BLaER1 treated with 17β-estradiol and CSF1 and Interleukin-3, amounts not matched to agents 10 nM and 100 nM (cell line): Measurements from ENCODE around the gene MROH8.

Experiments
- H3K27ac ChIP-seq, 11 experiments: shearing (Covaris generic); formaldehyde crosslinking; 2 replicates each; pipeline ENCODE4 v1.8.1; 2022
- H3K27me3 ChIP-seq, 11 experiments: shearing (Covaris generic); formaldehyde crosslinking; 2 replicates each; pipeline ENCODE4 v1.8.1; 2022
- H3K36me3 ChIP-seq, 11 experiments: shearing (Covaris generic); formaldehyde crosslinking; 2 replicates each; pipeline ENCODE4 v1.8.1; 2022
- H3K4me1 ChIP-seq, 10 experiments: shearing (Covaris generic); formaldehyde crosslinking; 2 replicates each; pipeline ENCODE4 v1.8.1; 2022
- H3K4me2 ChIP-seq, 11 experiments: shearing (Covaris generic); formaldehyde crosslinking; 2 replicates each; pipeline ENCODE4 v1.8.1; 2022
- H3K4me3 ChIP-seq, 10 experiments: shearing (Covaris generic); formaldehyde crosslinking; 2 replicates each; pipeline ENCODE4 v1.8.1; 2022
- H3K9ac ChIP-seq, 11 experiments: shearing (Covaris generic); formaldehyde crosslinking; 2 replicates each; pipeline ENCODE4 v1.8.1; 2022
- H3K9me3 ChIP-seq, 11 experiments: shearing (Covaris generic); formaldehyde crosslinking; replicated peaks in 1 of 11; 2 replicates each; pipeline ENCODE4 v1.8.1; 2022
- H4K20me1 ChIP-seq, 11 experiments: shearing (Covaris generic); formaldehyde crosslinking; 2 replicates each; pipeline ENCODE4 v1.8.1; 2022
- Cebpa-rat ChIP-seq, 11 experiments: shearing (Covaris generic); IDR thresholded peaks; 2 replicates each; pipeline ENCODE4 v1.8.1; 2022

The MROH8 gene

GRCh38 chr20:37095599-37096414, 83.5 kb downstream of the MROH8 start, which contains the start of gene RBL1:
Gene RBL1 (minus strand): TSS chr20:37095997. CDS start chr20:37095928, 69 bp downstream.
- no peak for TF ChIP-seq Cebpa-rat (IDR thresholded peaks at IDR 0.05)
- Histone ChIP-seq H3K4me1 (peaks cover 21 to 34% (median 28%) of the 10 kb centered on the region in 10 experiments), H3K9ac (peak within 1 kb of the TSS; percentile 84 to 96 (median 90)), H3K4me3 (peak within 1 kb of the TSS; percentile 62 to 82 (median 73)), H3K36me3 (peaks cover 0 to 38% (median 31%) of the 10 kb centered on the region in 11 experiments; a peak in 18 of 22 replicates), H3K9me3 (no peaks in the 10 kb centered on the region), H3K27me3 (no peaks in the 10 kb centered on the region), H3K27ac (peak within 1 kb of the TSS; percentile 88 to 98 (median 93)), H4K20me1 (peaks cover 0 to 13% (median 1%) of the 10 kb centered on the region in 11 experiments; a peak in 2 of 22 replicates), H3K4me2 (peak within 1 kb of the TSS; percentile 79 to 99 (median 84))

DNA sequence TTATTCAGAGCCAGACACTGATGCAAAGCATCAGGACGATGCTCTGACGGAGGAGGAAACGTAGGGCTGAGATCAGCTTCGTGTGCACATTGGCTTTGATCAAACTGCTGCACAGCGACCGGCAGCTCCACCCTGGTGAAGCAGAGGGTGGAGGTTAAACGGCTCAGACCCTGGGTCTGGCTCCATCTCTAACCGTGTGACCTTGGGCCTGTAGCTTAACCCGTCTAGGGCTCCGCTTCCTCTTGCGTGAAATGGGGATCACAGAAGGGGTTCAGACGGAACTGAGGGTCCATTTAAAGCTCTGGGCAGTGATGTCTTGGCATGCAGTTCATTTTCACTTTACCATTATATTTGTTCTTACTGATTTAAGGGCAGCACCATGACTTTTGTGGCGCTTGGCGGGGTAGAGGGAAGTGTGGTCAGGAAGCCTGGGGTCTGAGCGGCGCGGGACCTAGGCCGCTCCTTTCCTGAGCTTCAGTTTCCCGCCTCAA, 84.2 kb downstream of the MROH8 start:
- H3K27ac ChIP-seq = peak overlapping the region; percentile 11 to 98 (median 93); a peak in 20 of 22 replicates
- no peaks in the 10 kb centered on the region for H3K9me3 ChIP-seq
- peak overlapping the region; percentile 84 to 96 (median 90) for H3K9ac ChIP-seq
- peak overlapping the region; percentile 62 to 82 (median 73) for H3K4me3 ChIP-seq
- TF ChIP-seq Cebpa-rat (IDR thresholded peaks at IDR 0.05) = no peak
- H3K27me3 ChIP-seq = no peaks in the 10 kb centered on the region
- peaks cover 0 to 20% (median 8%) of the 10 kb centered on the region in 11 experiments; a peak in 3 of 22 replicates for H4K20me1 ChIP-seq
- H3K36me3 ChIP-seq = peaks cover 0 to 44% (median 37%) of the 10 kb centered on the region in 11 experiments; a peak in 18 of 22 replicates
- H3K4me1 ChIP-seq = peaks cover 21 to 34% (median 29%) of the 10 kb centered on the region in 10 experiments
- peak overlapping the region; percentile 79 to 99 (median 84) for H3K4me2 ChIP-seq

DNA sequence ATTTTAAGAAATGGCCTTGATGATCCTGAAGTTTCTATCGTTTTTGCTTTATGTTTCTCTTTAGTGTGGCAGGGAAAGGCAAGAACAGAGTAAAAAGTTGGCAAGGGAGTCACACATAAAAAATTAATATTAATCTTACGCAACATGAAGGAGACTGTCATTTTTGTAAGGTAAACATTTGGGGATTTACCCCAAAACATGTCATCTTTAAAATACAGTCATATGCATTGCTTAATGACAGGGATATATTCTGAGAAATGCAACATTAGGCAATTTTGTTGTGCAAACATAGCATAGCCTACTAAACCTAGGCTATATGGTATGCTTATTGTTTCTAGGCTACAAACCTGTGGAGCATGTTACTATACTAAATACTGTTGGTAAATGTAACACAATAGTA, 88.9 kb downstream of the MROH8 start:
- Histone ChIP-seq H3K36me3 (peaks cover 24 to 92% (median 85%) of the 10 kb centered on the region in 11 experiments; a peak in 21 of 22 replicates), H3K27ac (no peak overlapping the region), H3K27me3 (no peaks in the 10 kb centered on the region), H4K20me1 (peaks cover 0 to 30% (median 13%) of the 10 kb centered on the region in 11 experiments; a peak in 10 of 22 replicates), H3K9ac (no peak overlapping the region), H3K9me3 (no peaks in the 10 kb centered on the region), H3K4me1 (peaks cover 14 to 27% (median 22%) of the 10 kb centered on the region in 10 experiments), H3K4me2 (no peak overlapping the region), H3K4me3 (no peak overlapping the region)
- peak in 2 of 11 experiments; percentile 27 to 34; a peak in 4 of 22 replicates for TF ChIP-seq Cebpa-rat (IDR thresholded peaks at IDR 0.05)

DNA sequence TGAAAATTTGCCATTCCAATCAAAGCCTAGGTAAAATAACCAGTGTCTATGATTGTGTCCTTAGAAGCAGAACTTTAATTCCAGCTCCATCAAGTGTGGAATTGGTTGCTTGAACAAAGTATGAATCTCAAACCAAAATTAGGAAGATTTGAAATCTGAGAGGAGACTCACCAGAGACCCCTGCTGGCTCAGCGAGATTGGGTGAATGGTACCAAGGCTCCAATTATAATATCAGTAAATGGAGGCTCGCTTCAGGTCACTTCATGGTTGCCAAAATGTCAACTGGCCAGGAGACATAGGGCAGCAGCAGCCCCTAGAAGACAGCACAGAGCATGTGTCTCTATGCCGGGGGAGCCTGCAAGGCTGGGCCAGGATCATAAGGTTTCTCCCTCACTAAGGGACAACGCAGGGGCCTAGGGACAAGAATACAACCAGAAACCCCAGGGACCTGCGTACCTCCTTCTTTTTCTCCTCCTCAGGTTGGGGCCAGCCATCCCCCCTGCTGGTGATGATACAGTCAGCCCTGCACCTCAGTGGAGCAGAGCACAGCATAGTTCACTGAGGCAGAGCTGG, 97.5 kb downstream of the MROH8 start:
- Histone ChIP-seq H3K4me3 (no peak overlapping the region), H3K4me1 (no peaks in the 10 kb centered on the region), H3K4me2 (no peak overlapping the region), H3K36me3 (peaks cover 41 to 100% (median 98%) of the 10 kb centered on the region in 11 experiments), H3K9ac (no peak overlapping the region), H3K9me3 (peaks cover 0 to 10% (median 3%) of the 10 kb centered on the region in 11 experiments; a peak in 9 of 22 replicates), H3K27ac (no peak overlapping the region), H3K27me3 (no peaks in the 10 kb centered on the region), H4K20me1 (peaks cover 0 to 14% (median 4%) of the 10 kb centered on the region in 11 experiments; a peak in 6 of 22 replicates)
- TF ChIP-seq Cebpa-rat (IDR thresholded peaks at IDR 0.05) = no peak

DNA sequence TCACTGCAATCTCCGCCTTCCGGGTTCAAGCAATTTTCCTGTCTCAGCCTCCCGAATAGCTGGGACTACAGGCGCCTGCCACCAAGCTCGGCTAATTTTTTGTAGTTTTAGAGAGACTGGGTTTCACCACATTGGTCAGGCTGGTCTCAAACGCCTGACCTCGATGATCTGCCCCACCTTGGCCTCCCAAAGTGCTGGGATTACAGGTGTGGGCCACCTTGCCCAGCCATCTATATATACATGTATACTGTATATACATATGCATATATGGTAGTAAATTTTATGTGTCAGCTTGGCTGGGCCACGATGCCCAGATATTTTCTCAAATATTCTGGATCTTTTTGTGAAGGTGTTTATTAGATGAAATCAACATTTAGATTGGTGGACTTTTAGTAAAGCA, 102.3 kb downstream of the MROH8 start:
- Histone ChIP-seq H3K27ac (no peak overlapping the region), H3K4me2 (no peak overlapping the region), H3K9ac (no peak overlapping the region), H3K27me3 (no peaks in the 10 kb centered on the region), H3K4me1 (no peaks in the 10 kb centered on the region), H3K36me3 (peaks cover 21 to 100% (median 96%) of the 10 kb centered on the region in 11 experiments), H4K20me1 (peaks cover 0 to 12% (median 2%) of the 10 kb centered on the region in 11 experiments; a peak in 7 of 22 replicates), H3K9me3 (peaks cover 11 to 42% (median 32%) of the 10 kb centered on the region in 11 experiments; a peak in 21 of 22 replicates), H3K4me3 (no peak overlapping the region)
- no peak for TF ChIP-seq Cebpa-rat (IDR thresholded peaks at IDR 0.05)

GRCh38 chr20:37075932-37076685, 103.2 kb downstream of the MROH8 start:
- Histone ChIP-seq H3K27ac (no peak overlapping the region), H3K4me2 (no peak overlapping the region), H3K9me3 (peaks cover 11 to 43% (median 32%) of the 10 kb centered on the region in 11 experiments; a peak in 21 of 22 replicates), H3K9ac (no peak overlapping the region), H4K20me1 (peaks cover 0 to 4% (median 0%) of the 10 kb centered on the region in 11 experiments; a peak in 7 of 22 replicates), H3K4me1 (no peaks in the 10 kb centered on the region), H3K27me3 (no peaks in the 10 kb centered on the region), H3K4me3 (no peak overlapping the region), H3K36me3 (peaks cover 30 to 100% (median 95%) of the 10 kb centered on the region in 11 experiments)
- TF ChIP-seq Cebpa-rat (IDR thresholded peaks at IDR 0.05) = no peak

- no peak overlapping the region for H3K4me3 ChIP-seq
- peaks cover 11 to 43% (median 32%) of the 10 kb centered on the region in 11 experiments; a peak in 21 of 22 replicates for H3K9me3 ChIP-seq
- no peaks in the 10 kb centered on the region for H3K27me3 ChIP-seq
- no peak for TF ChIP-seq Cebpa-rat (IDR thresholded peaks at IDR 0.05)
- no peak overlapping the region for H3K9ac ChIP-seq
- no peaks in the 10 kb centered on the region for H3K4me1 ChIP-seq
- H3K4me2 ChIP-seq = no peak overlapping the region
- peaks cover 30 to 87% (median 78%) of the 10 kb centered on the region in 11 experiments for H3K36me3 ChIP-seq
- H4K20me1 ChIP-seq = peaks cover 0 to 3% (median 0%) of the 10 kb centered on the region in 11 experiments; a peak in 3 of 22 replicates
- no peak overlapping the region for H3K27ac ChIP-seq
These were observed 106.8 kb downstream of the MROH8 start for GRCh38 chr20:37072293-37073196.
